ENCODE results near the gene PLXNB3.

DNA sequence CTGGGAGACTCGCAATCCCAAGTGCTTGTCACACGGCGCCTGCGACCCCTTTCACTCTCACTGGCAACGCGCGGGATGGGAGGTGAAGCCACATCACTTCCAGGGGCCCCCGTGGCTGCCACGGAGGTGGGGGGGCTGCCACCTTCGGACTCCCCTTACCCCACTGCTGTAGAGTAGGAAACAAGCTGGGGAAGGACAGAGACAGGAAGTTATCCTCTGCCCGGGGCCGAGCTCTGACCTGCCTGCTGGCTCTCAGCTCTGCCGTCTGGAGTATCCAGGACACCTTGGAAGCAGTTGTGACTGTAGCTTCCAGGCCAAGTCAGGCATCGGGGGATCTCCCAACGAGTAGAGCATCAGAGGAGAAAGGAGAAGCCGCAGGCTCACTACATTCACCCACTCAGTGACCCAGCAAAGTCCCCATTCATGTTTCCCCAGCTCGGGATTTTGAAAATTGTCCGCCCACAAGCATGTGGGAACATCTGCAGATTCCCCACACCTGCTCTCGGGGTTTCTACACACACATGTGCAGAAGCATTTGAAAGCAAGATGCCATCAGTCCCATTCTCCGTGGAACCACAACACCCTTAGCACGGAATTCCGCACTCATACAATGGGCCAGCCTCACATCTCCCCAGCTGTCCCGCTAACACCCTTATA, 55.5 kb downstream of the PLXNB3 start:
- TF ChIP-seq POLR2A (IDR thresholded peaks at IDR 0.05) = no peak
- no peak for TF ChIP-seq EP300 (IDR thresholded peaks at IDR 0.05)
- TF ChIP-seq, protein P1, sequence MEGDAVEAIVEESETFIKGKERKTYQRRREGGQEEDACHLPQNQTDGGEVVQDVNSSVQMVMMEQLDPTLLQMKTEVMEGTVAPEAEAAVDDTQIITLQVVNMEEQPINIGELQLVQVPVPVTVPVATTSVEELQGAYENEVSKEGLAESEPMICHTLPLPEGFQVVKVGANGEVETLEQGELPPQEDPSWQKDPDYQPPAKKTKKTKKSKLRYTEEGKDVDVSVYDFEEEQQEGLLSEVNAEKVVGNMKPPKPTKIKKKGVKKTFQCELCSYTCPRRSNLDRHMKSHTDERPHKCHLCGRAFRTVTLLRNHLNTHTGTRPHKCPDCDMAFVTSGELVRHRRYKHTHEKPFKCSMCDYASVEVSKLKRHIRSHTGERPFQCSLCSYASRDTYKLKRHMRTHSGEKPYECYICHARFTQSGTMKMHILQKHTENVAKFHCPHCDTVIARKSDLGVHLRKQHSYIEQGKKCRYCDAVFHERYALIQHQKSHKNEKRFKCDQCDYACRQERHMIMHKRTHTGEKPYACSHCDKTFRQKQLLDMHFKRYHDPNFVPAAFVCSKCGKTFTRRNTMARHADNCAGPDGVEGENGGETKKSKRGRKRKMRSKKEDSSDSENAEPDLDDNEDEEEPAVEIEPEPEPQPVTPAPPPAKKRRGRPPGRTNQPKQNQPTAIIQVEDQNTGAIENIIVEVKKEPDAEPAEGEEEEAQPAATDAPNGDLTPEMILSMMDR (IDR thresholded peaks at IDR 0.05) = no peak
- TF ChIP-seq POLR2AphosphoS5 (IDR thresholded peaks at IDR 0.05) = no peak
